ENCODE results near the gene PTPN5.
"Not testable (repeated sequence)": the region's sequence is repeated elsewhere in the genome, so short reads cannot be mapped to it uniquely, and the experiment has no call there.

PTPN5 gene

DNA sequence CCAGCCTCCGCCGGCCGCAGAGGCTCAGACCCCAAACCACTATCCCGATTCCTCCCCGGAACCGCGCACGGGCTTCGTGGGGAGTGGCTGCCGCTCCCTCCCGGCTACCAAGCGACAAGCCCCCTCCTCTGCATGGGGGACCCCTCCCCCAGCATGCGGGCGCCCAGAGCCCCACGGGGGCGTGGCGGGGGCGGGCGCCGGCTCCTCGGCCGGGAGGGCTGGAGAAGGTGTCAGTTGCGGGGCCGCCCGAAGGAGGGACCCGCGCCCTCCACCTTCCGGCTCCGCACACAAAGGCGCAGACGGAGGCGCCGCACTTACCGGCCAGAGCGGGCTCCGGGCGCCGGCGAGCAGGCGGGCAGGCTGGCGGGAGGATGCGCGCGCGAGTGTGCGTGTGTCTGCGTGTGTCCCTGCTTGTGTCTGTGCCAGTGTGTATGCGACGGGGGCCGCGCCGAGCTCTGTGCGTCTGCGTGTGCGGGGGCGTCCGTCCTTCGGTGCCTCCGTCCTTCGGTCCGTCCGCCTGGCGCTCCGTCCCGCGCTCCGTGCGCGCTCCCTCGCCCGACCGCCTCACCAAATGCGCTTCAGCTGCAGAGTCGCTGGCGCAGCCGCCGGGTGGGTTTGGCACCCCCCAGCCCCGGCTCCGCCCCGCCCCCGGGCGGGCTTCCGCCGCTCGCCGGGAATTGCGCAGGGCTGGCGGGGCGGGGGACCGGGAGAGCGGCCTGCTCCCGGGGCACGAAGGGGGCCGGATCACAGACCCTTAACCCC lies at the start of gene PTPN5:
TSS of gene PTPN5 (minus strand) at position 592 of the 762 bp plus-strand sequence. CDS start 19,840 bp downstream, outside the sequence.
- ChIA-PET POLR2A (no interaction called here), CTCF (interaction anchor here (1.1 kb wide), 1 partner anchor 60 kb away, joined by 3 read pairs; no protein-coding TSS in a partner anchor)
- TF ChIP-seq FOXM1 (IDR thresholded peaks at IDR 0.05; ENCODE audit: borderline replicate concordance) (no peak), CTBP1 (IDR thresholded peaks at IDR 0.05; ENCODE audit: borderline replicate concordance) (no peak), HDGF (IDR thresholded peaks at IDR 0.05; ENCODE audit: borderline replicate concordance) (no peak), FOXA1 (IDR thresholded peaks at IDR 0.05) (no peak), ELF4 (IDR thresholded peaks at IDR 0.05) (no peak), FOXK2 (IDR thresholded peaks at IDR 0.05) (no peak), ARNT (IDR thresholded peaks at IDR 0.05) (no peak), ZNF384 (IDR thresholded peaks at IDR 0.05) (no peak), L3MBTL2 (conservative IDR thresholded peaks at IDR 0.05) (no peak; the same call in 1 of the 2 replicates), TARDBP (IDR thresholded peaks at IDR 0.05) (no peak), NFRKB (IDR thresholded peaks at IDR 0.05) (no peak), SUZ12 (IDR thresholded peaks at IDR 0.05) (no peak), PKNOX1 (IDR thresholded peaks at IDR 0.05) (no peak), SP1 (IDR thresholded peaks at IDR 0.05) (no peak), BHLHE40 (IDR thresholded peaks at IDR 0.05; ENCODE audit: borderline replicate concordance) (no peak)
- peak; percentile 40 for DNase-seq (ENCODE audit: extremely low spot score)

DNA sequence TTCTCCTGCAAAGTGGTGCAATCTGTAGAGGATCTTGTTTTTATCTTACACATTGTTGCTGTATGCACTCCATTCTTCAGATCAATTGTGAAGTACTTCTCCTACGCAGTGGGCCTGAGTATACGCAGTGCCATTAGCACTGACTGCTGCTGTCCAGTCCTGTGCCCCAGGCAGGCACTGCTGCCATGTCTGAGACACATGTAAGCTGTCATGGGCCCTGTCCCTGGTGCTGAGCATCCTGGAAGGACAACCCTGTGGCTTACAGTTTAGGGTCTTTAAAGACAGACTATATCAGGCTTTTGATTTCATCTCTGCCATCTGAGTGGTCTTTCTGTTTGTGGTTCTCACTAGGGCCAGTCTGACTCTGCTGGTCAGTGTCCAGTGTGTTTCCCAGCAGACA lies 44.8 kb upstream of the PTPN5 start:
- TF ChIP-seq LEF1 (IDR thresholded peaks at IDR 0.05; ENCODE audit: borderline replicate concordance) (no peak), FOXK2 (IDR thresholded peaks at IDR 0.05) (no peak)
- DNase-seq (ENCODE audit: extremely low spot score), result no peak
- CTCF ChIA-PET, result no interaction called here
- POLR2A ChIA-PET, result no interaction called here

GRCh38 chr11:18834754-18835466 lies 43.3 kb upstream of the PTPN5 start:
- ChIA-PET POLR2A (no interaction called here), CTCF (no interaction called here)
- no peak for TF ChIP-seq FOXM1 (IDR thresholded peaks at IDR 0.05; ENCODE audit: borderline replicate concordance)
- TF ChIP-seq FOXA1 (IDR thresholded peaks at IDR 0.05), result no peak
- no peak for TF ChIP-seq ZNF384 (IDR thresholded peaks at IDR 0.05)
- DNase-seq (ENCODE audit: extremely low spot score), result no peak

DNA sequence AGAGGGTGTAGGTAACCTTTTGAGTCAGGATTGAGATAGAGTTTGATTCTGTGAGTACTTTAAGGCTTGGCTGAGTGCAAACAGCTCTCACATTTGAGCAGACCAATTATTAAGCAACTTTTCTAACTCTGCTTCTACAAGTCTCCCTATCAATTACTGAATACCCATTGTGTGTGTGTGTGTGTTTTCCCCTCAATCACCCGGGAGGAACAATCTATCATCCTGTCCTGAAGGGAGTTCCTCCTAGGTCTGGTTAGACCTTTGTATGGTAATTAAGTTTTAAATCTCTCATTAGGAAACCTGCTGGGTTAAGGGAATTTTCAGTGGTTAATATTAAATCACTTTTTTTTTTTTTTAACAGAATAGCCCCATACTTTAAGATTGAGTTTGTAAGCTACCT lies 28.6 kb upstream of the PTPN5 start:
- DNase-seq (ENCODE audit: extremely low spot score); POLR2A ChIA-PET; CTCF ChIA-PET: not testable (repeated sequence)

GRCh38 chr11:18804199-18804999 lies 12.8 kb upstream of the PTPN5 start:
- TF ChIP-seq PKNOX1 (IDR thresholded peaks at IDR 0.05) (no peak), ZNF384 (IDR thresholded peaks at IDR 0.05) (no peak), L3MBTL2 (conservative IDR thresholded peaks at IDR 0.05) (no peak), CTBP1 (IDR thresholded peaks at IDR 0.05; ENCODE audit: borderline replicate concordance) (no peak), HDGF (IDR thresholded peaks at IDR 0.05; ENCODE audit: borderline replicate concordance) (no peak), ARNT (IDR thresholded peaks at IDR 0.05) (no peak), LEF1 (IDR thresholded peaks at IDR 0.05; ENCODE audit: borderline replicate concordance) (no peak), FOXK2 (IDR thresholded peaks at IDR 0.05) (no peak), SP1 (IDR thresholded peaks at IDR 0.05) (no peak), SUZ12 (IDR thresholded peaks at IDR 0.05) (no peak)
- peak; percentile 1 for DNase-seq (ENCODE audit: extremely low spot score)
- ChIA-PET CTCF (interaction anchor here (1.1 kb wide), 1 partner anchor 1731 kb away, joined by 3 read pairs; no protein-coding TSS in a partner anchor), POLR2A (no interaction called here)

GRCh38 chr11:18802381-18803257 lies 11.0 kb upstream of the PTPN5 start:
- ChIA-PET CTCF (interaction anchor here (0.5 to 2.1 kb wide), 10 partner anchors 9 to 769 kb away, joined by 3 to 20 read pairs (median 4); no protein-coding TSS in a partner anchor), POLR2A (no interaction called here)
- DNase-seq (ENCODE audit: extremely low spot score), result peak; percentile 63
- TF ChIP-seq BHLHE40 (IDR thresholded peaks at IDR 0.05; ENCODE audit: borderline replicate concordance), result no peak
- TF ChIP-seq FOXA1 (IDR thresholded peaks at IDR 0.05), result no peak
- TF ChIP-seq SP1 (IDR thresholded peaks at IDR 0.05), result no peak
- no peak for TF ChIP-seq FOXM1 (IDR thresholded peaks at IDR 0.05; ENCODE audit: borderline replicate concordance)
- no peak for TF ChIP-seq ELF4 (IDR thresholded peaks at IDR 0.05)
- no peak for TF ChIP-seq SUZ12 (IDR thresholded peaks at IDR 0.05)
- TF ChIP-seq TARDBP (IDR thresholded peaks at IDR 0.05), result no peak
- TF ChIP-seq ARNT (IDR thresholded peaks at IDR 0.05), result no peak
- TF ChIP-seq LEF1 (IDR thresholded peaks at IDR 0.05; ENCODE audit: borderline replicate concordance), result no peak
- TF ChIP-seq NFRKB (IDR thresholded peaks at IDR 0.05), result no peak
- TF ChIP-seq L3MBTL2 (conservative IDR thresholded peaks at IDR 0.05), result no peak
- TF ChIP-seq HDGF (IDR thresholded peaks at IDR 0.05; ENCODE audit: borderline replicate concordance), result no peak
- TF ChIP-seq PKNOX1 (IDR thresholded peaks at IDR 0.05), result no peak
- TF ChIP-seq ZNF384 (IDR thresholded peaks at IDR 0.05), result no peak
- no peak for TF ChIP-seq CTBP1 (IDR thresholded peaks at IDR 0.05; ENCODE audit: borderline replicate concordance)
- TF ChIP-seq FOXK2 (IDR thresholded peaks at IDR 0.05), result no peak

Measured in HEK293T (cell line).